Measurements from ENCODE around the gene TSACC. TPM values are rescaled to one million over a fixed set of nuclear protein-coding genes. Genes with fewer than 3 reads are reported as not detected.

Gene TSACC
- total RNA-seq, 6 experiments from 2014 or later = 0.37 to 1.1 (median 0.99) TPM; not detected in 2

GRCh38 chr1:156388174-156389137 lies 50.1 kb downstream of the TSACC start:
- H3K4me1 ChIP-seq = no peaks in the 10 kb centered on the region
- no peaks in the 10 kb centered on the region for H3K27me3 ChIP-seq
- intact Hi-C loops (cut with DNase I) = loop anchor here (5.0 to 10.0 kb wide), 3 partner anchors 54 to 226 kb away; partner anchors contain the start of gene HAPLN2 (in 1 of the 2)
- no peak for DNase-seq
- H3K27ac ChIP-seq = no peak overlapping the region
- TF ChIP-seq, protein P1, sequence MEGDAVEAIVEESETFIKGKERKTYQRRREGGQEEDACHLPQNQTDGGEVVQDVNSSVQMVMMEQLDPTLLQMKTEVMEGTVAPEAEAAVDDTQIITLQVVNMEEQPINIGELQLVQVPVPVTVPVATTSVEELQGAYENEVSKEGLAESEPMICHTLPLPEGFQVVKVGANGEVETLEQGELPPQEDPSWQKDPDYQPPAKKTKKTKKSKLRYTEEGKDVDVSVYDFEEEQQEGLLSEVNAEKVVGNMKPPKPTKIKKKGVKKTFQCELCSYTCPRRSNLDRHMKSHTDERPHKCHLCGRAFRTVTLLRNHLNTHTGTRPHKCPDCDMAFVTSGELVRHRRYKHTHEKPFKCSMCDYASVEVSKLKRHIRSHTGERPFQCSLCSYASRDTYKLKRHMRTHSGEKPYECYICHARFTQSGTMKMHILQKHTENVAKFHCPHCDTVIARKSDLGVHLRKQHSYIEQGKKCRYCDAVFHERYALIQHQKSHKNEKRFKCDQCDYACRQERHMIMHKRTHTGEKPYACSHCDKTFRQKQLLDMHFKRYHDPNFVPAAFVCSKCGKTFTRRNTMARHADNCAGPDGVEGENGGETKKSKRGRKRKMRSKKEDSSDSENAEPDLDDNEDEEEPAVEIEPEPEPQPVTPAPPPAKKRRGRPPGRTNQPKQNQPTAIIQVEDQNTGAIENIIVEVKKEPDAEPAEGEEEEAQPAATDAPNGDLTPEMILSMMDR (IDR thresholded peaks at IDR 0.05) = no peak
- TF ChIP-seq POLR2A (IDR thresholded peaks at IDR 0.05) = no peak
- no peak for ATAC-seq
- H3K36me3 ChIP-seq = no peaks in the 10 kb centered on the region
- WGBS (ENCODE audit: insufficient coverage, low coverage, low lambda C conversion rate, missing lambda C conversion rate) = 12% methylated on average over 21 of the region's 73 CpGs
- no peak overlapping the region for H3K4me3 ChIP-seq
- H3K9me3 ChIP-seq = no peaks in the 10 kb centered on the region

DNA sequence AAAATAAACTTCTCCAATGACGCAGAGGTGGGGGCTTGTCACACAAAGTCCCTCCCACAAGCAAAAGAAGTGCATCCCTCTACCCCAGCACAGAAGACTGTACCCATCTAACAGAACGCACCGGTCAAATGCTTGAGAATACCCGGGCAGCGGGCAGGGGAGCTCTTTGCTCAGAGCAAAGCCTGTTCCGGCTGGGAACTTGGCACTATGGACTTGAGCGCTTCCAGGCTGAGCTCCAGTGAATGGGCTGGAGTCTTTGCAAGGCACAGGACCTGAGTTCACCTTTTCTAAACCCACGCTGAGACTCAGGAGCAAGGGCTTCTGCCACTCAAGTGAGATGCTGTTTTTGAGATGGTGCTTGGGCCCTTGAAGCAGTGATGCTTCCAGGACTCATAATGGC lies 51.0 kb downstream of the TSACC start:
- TF ChIP-seq, protein P1 (IDR thresholded peaks at IDR 0.05) = no peak
- TF ChIP-seq POLR2A (IDR thresholded peaks at IDR 0.05) = no peak
- intact Hi-C loops (cut with DNase I) = loop anchor here (5.0 to 10.0 kb wide), 3 partner anchors 53 to 225 kb away; partner anchors contain the start of gene HAPLN2 (in 1 of the 2)
- Histone ChIP-seq H3K27ac (no peak overlapping the region), H3K27me3 (no peaks in the 10 kb centered on the region), H3K4me3 (no peak overlapping the region), H3K4me1 (no peaks in the 10 kb centered on the region), H3K36me3 (no peaks in the 10 kb centered on the region), H3K9me3 (no peaks in the 10 kb centered on the region)
- WGBS (ENCODE audit: insufficient coverage, low coverage, low lambda C conversion rate, missing lambda C conversion rate) = 83% methylated on average over 2 of the region's 8 CpGs
- ATAC-seq = no peak
- DNase-seq = no peak

DNA sequence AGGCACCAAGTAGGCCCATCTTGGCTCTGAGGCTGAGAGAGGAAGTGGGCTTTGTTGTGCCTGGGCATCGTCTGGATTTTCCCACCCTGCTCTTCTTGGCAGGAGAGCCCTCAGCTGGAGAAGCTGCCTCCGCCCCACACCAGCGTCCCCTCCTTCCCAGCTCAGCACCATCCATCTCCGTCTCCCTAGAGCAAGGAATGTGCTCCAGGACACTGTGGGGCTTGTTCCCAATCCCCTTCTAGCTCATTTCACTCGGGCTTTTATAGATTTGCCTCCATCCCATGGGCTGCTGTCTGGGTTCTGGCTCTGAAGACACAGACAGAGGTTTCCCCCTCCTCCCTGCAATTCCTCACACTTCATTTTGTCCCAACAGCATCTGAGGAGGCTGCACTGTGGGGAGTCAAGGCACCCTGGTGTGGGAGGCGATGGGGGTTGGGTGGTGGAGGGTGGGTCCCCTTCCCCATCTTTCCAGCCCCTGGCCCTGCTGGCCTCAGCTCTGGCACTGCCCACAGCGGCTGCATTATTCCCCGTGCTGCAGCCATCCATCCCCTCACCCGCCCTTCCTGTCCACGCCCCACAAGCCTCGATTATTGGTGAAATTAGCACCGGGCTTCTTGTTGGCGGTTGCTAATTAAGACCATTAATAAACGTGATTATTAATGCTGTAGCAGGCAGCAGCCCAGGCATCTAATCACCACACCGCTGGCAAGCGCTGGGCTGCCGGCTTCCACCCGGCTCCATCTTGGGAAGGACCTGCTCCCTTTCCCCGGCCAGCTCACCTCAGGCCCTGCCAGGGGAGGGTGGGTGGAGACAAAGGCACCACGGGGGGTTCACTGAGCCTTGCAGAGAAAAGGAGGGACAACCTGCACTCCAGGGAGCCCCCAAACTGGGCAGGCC lies 52.4 kb downstream of the TSACC start:
- WGBS (ENCODE audit: insufficient coverage, low coverage, low lambda C conversion rate, missing lambda C conversion rate) = 55% methylated on average over 12 of the region's 20 CpGs
- no peaks in the 10 kb centered on the region for H3K36me3 ChIP-seq
- H3K9me3 ChIP-seq = no peaks in the 10 kb centered on the region
- no peaks in the 10 kb centered on the region for H3K4me1 ChIP-seq
- no peak overlapping the region for H3K4me3 ChIP-seq
- H3K27ac ChIP-seq = no peak overlapping the region
- DNase-seq = no peak
- TF ChIP-seq, protein P1 (IDR thresholded peaks at IDR 0.05) = no peak
- no peak for ATAC-seq
- intact Hi-C loops (cut with DNase I) = no loop called here
- no peaks in the 10 kb centered on the region for H3K27me3 ChIP-seq

DNA sequence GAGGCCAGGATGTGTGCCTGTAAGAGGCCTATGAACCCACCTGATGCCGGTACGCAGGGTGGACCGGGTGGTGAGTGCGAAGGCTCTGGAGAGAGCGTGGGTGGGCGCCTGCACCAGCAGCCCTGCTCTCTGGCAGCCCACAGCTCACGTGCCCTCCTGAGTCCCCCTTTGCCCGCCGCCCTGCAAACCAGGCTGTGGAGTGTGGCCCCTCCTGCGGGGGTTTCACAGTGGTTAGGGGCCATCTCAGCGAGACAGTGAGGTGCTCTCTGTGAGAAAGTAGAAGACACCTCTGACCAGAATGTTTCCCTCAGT lies 53.0 kb downstream of the TSACC start:
- no peak overlapping the region for H3K27ac ChIP-seq
- DNase-seq (no peak), ATAC-seq (no peak)
- no peaks in the 10 kb centered on the region for H3K27me3 ChIP-seq
- H3K4me1 ChIP-seq = no peaks in the 10 kb centered on the region
- H3K9me3 ChIP-seq = no peaks in the 10 kb centered on the region
- WGBS (ENCODE audit: insufficient coverage, low coverage, low lambda C conversion rate, missing lambda C conversion rate) = no CpG with 5 or more reads among the region's 11 CpGs
- no peak for TF ChIP-seq POLR2A (IDR thresholded peaks at IDR 0.05)
- TF ChIP-seq, protein P1 (IDR thresholded peaks at IDR 0.05) = no peak
- H3K4me3 ChIP-seq = no peak overlapping the region
- H3K36me3 ChIP-seq = no peaks in the 10 kb centered on the region
- intact Hi-C loops (cut with DNase I) = no loop called here
